ENCODE data around the gene MYLK. TPM values are rescaled to one million over a fixed set of nuclear protein-coding genes. Genes with fewer than 3 reads are reported as not detected.
A peak's percentile ranks its signal among the peaks of the same experiment; 100 is the strongest.

Gene MYLK
- polyA plus RNA-seq, 1 donor (not counting 4 experiments of a cell fraction or from before 2014, with no cell fraction given) = 7.8 TPM

- H3K9me1 ChIP-seq (ENCODE audit: control insufficient read depth, extremely low read depth, insufficient read depth, low read length) = no peaks in the 10 kb centered on the region
- peaks cover 15 to 19% of the 10 kb centered on the region in 2 experiments for H3K36me3 ChIP-seq (ENCODE audit: control insufficient read depth in 2 of 2, extremely low read depth in 1 of 2, insufficient read depth in 2 of 2, low read length in 2 of 2)
- H3K27ac ChIP-seq (ENCODE audit: control insufficient read depth, insufficient read depth, low read length) = peak overlapping the region; percentile 100
- dilution Hi-C loops (cut with MboI; ENCODE audit: extremely low pct_ligation_motif_present, low sequenced_read_pairs) = no loop called here
- DNase-seq (ENCODE audit: low read depth, low spot score) = no peak
- peak overlapping the region; percentile 78 for H3K4me2 ChIP-seq (ENCODE audit: control insufficient read depth, extremely low read depth, insufficient read depth, low read depth, low read length)
- peak overlapping the region; percentile 60 to 98 (median 96) for H3K4me3 ChIP-seq (ENCODE audit: control insufficient read depth in 2 of 3, extremely low read depth in 1 of 3, insufficient read depth in 2 of 3, low read depth in 1 of 3, low read length in 3 of 3)
- TF ChIP-seq CTCF (optimal IDR thresholded peaks at IDR 0.05 in 1 of 3, IDR thresholded peaks at IDR 0.05 in 1 of 3, conservative IDR thresholded peaks at IDR 0.05 in 1 of 3; ENCODE audit: extremely low read depth in 1 of 3, insufficient read depth in 2 of 3, low read length in 3 of 3) (no peak), EZH2 (IDR thresholded peaks at IDR 0.05; ENCODE audit: low read length) (no peak)
- H2AFZ ChIP-seq (ENCODE audit: control insufficient read depth, low read length) = no peak overlapping the region
- no peak for FAIRE-seq
- H3K9me3 ChIP-seq (ENCODE audit: control insufficient read depth, low read depth, low read length) = no peaks in the 10 kb centered on the region
- H3K9ac ChIP-seq (ENCODE audit: control insufficient read depth, extremely low read depth, insufficient read depth, low read length) = peak overlapping the region; percentile 99
- peaks cover 48% of the 10 kb centered on the region for H3K79me2 ChIP-seq (ENCODE audit: control insufficient read depth, insufficient read depth, low read length)
- no peaks in the 10 kb centered on the region for H4K20me1 ChIP-seq (ENCODE audit: control insufficient read depth, extremely low read depth, insufficient read depth, low read length)
- H3K4me1 ChIP-seq (ENCODE audit: control insufficient read depth, extremely low read depth, insufficient read depth, low read length) = peaks cover 23% of the 10 kb centered on the region
- no peaks in the 10 kb centered on the region for H3K27me3 ChIP-seq (ENCODE audit: control insufficient read depth, extremely low read depth, insufficient read depth, low read length)
These were observed 300.6 kb downstream of the MYLK start for GRCh38 chr3:123583561-123583960.

GRCh38 chr3:123582315-123582714, 301.8 kb downstream of the MYLK start:
- FAIRE-seq (peak; percentile 68), DNase-seq (ENCODE audit: low read depth, low spot score) (no peak)
- TF ChIP-seq EZH2 (IDR thresholded peaks at IDR 0.05; ENCODE audit: low read length) (no peak), CTCF (optimal IDR thresholded peaks at IDR 0.05 in 1 of 3, IDR thresholded peaks at IDR 0.05 in 1 of 3, conservative IDR thresholded peaks at IDR 0.05 in 1 of 3; ENCODE audit: extremely low read depth in 1 of 3, insufficient read depth in 2 of 3, low read length in 3 of 3) (no peak)
- Histone ChIP-seq H3K27me3 (ENCODE audit: control insufficient read depth, extremely low read depth, insufficient read depth, low read length) (no peaks in the 10 kb centered on the region), H3K79me2 (ENCODE audit: control insufficient read depth, insufficient read depth, low read length) (peaks cover 50% of the 10 kb centered on the region), H4K20me1 (ENCODE audit: control insufficient read depth, extremely low read depth, insufficient read depth, low read length) (no peaks in the 10 kb centered on the region), H3K4me2 (ENCODE audit: control insufficient read depth, extremely low read depth, insufficient read depth, low read depth, low read length) (peak overlapping the region; percentile 78), H3K4me3 (ENCODE audit: control insufficient read depth in 2 of 3, extremely low read depth in 1 of 3, insufficient read depth in 2 of 3, low read depth in 1 of 3, low read length in 3 of 3) (peak overlapping the region; percentile 60 to 98 (median 96)), H2AFZ (ENCODE audit: control insufficient read depth, low read length) (no peak overlapping the region), H3K9me3 (ENCODE audit: control insufficient read depth, low read depth, low read length) (no peaks in the 10 kb centered on the region), H3K9me1 (ENCODE audit: control insufficient read depth, extremely low read depth, insufficient read depth, low read length) (no peaks in the 10 kb centered on the region), H3K36me3 (ENCODE audit: control insufficient read depth in 2 of 2, extremely low read depth in 1 of 2, insufficient read depth in 2 of 2, low read length in 2 of 2) (peaks cover 18 to 24% of the 10 kb centered on the region in 2 experiments), H3K4me1 (ENCODE audit: control insufficient read depth, extremely low read depth, insufficient read depth, low read length) (peaks cover 12% of the 10 kb centered on the region), H3K27ac (ENCODE audit: control insufficient read depth, insufficient read depth, low read length) (peak overlapping the region; percentile 100), H3K9ac (ENCODE audit: control insufficient read depth, extremely low read depth, insufficient read depth, low read length) (peak overlapping the region; percentile 24)
- dilution Hi-C loops (cut with MboI; ENCODE audit: extremely low pct_ligation_motif_present, low sequenced_read_pairs) = no loop called here

All from keratinocyte (primary cell).